Measurements from ENCODE around the gene VHLL. TPM values are rescaled to one million over a fixed set of nuclear protein-coding genes. Genes with fewer than 3 reads are reported as not detected.

VHLL gene
- total and polyA plus RNA-seq, 10 of the 15 experiments (the other 5 are each of a cell fraction or from before 2014, with no cell fraction given): 0.23 TPM; not detected in 9

- RAD21 ChIA-PET (ENCODE audit: unreplicated experiment): interaction anchor here (0.5 to 1.0 kb wide), 3 partner anchors 55 to 719 kb away, joined by 3 to 5 read pairs (median 3); partner anchors contain the start of gene SMG5
- peak; percentile 99 for FAIRE-seq
- intact Hi-C loops (cut with micrococcal nuclease; ENCODE audit: unreplicated experiment): no loop called here
- no peak for TF ChIP-seq SPI1 (IDR thresholded peaks at IDR 0.05; ENCODE audit: borderline replicate concordance, insufficient read depth, low read depth, low read length)
- TF ChIP-seq IKZF2 (IDR thresholded peaks at IDR 0.05): peak; percentile 81 to 86; a peak in 3 of 4 replicates
- peak; percentile 87 for TF ChIP-seq CREM (IDR thresholded peaks at IDR 0.05; ENCODE audit: low read depth)
- peak; percentile 71; the same call in 1 of the 2 replicates for TF ChIP-seq TBL1XR1 (IDR thresholded peaks at IDR 0.05; ENCODE audit: low read depth, low read length)
- no peak for TF ChIP-seq YBX1 (IDR thresholded peaks at IDR 0.05)
- TF ChIP-seq SREBF2 (IDR thresholded peaks at IDR 0.05; ENCODE audit: low read length): 0 out of 2 replicates have a peak, but pooled peaks have one; percentile 20
- TF ChIP-seq NBN (IDR thresholded peaks at IDR 0.05): peak; percentile 79; the same call in 1 of the 2 replicates
- TF ChIP-seq WRNIP1 (IDR thresholded peaks at IDR 0.05; ENCODE audit: borderline replicate concordance, low read depth, low read length): peak; percentile 76; the same call in 1 of the 2 replicates
- no peak for TF ChIP-seq MTA3 (IDR thresholded peaks at IDR 0.05; ENCODE audit: borderline replicate concordance, low read length)
- no peak for TF ChIP-seq SUPT20H (IDR thresholded peaks at IDR 0.05; ENCODE audit: borderline replicate concordance, control insufficient read depth, low read depth, low read length)
- TF ChIP-seq RFX5 (IDR thresholded peaks at IDR 0.05; ENCODE audit: low read depth, low read length): peak; percentile 69; the same call in 1 of the 2 replicates
- TF ChIP-seq E2F8 (IDR thresholded peaks at IDR 0.05; ENCODE audit: low read depth, partially characterized antibody): no peak
- no peak for TF ChIP-seq BMI1 (IDR thresholded peaks at IDR 0.05; ENCODE audit: borderline replicate concordance)
- TF ChIP-seq MYB (IDR thresholded peaks at IDR 0.05; ENCODE audit: borderline replicate concordance, low read depth, low read length): peak; percentile 78; the same call in 1 of the 2 replicates
- peak; percentile 37; the same call in 1 of the 2 replicates for TF ChIP-seq STAT3 (IDR thresholded peaks at IDR 0.05; ENCODE audit: low read depth, low read length)
- TF ChIP-seq JUNB (IDR thresholded peaks at IDR 0.05): no peak
- peak; percentile 81 for TF ChIP-seq RELA (IDR thresholded peaks at IDR 0.05; ENCODE audit: borderline replicate concordance, partially characterized antibody)
- peak; percentile 76 for TF ChIP-seq GABPA (IDR thresholded peaks at IDR 0.05; ENCODE audit: low read depth)
- TF ChIP-seq TAF1 (IDR thresholded peaks at IDR 0.05; ENCODE audit: borderline replicate concordance, low read depth, low read length): peak; percentile 85
- no peak for TF ChIP-seq SMC3 (IDR thresholded peaks at IDR 0.05; ENCODE audit: borderline replicate concordance, low read length)
- TF ChIP-seq IKZF1 (conservative IDR thresholded peaks at IDR 0.05): peak; percentile 95
- TF ChIP-seq HDAC2 (IDR thresholded peaks at IDR 0.05): no peak
Observed at GRCh38 chr1:156338180-156338976, 39.3 kb upstream of the VHLL start, which contains the start of the genes CCT3 and TSACC. Gene CCT3 (minus strand): TSS chr1:156338292. CDS start chr1:156338184, 108 bp downstream. Gene TSACC (plus strand): TSS chr1:156338526. CDS start chr1:156339758, 1,232 bp downstream.

More at GRCh38 chr1:156338180-156338976, 39.3 kb upstream of the VHLL start, which contains the start of the genes CCT3 and TSACC:
- CTCF ChIA-PET: interaction anchor here (0.6 to 2.2 kb wide), 8 partner anchors 19 to 321 kb away, joined by 3 to 10 read pairs (median 4); no protein-coding TSS in a partner anchor
- Histone ChIP-seq H4K20me1 (ENCODE audit: control insufficient read depth, insufficient read depth) (no peaks in the 10 kb centered on the region), H3K4me2 (ENCODE audit: control insufficient read depth, insufficient read depth) (peak within 1 kb of the TSS; percentile 94), H3K27me3 (replicated peaks in 1 of 2; ENCODE audit: control insufficient read depth in 2 of 2, insufficient read depth in 2 of 2, low read length in 1 of 2) (no peaks in the 10 kb centered on the region), H3K4me1 (ENCODE audit: control insufficient read depth, insufficient read depth, low read length) (no peaks in the 10 kb centered on the region), H3K79me2 (ENCODE audit: control insufficient read depth, insufficient read depth, low read length) (peaks cover 38% of the 10 kb centered on the region), H2AFZ (ENCODE audit: control insufficient read depth, low read depth, low read length) (peak within 1 kb of the TSS; percentile 94), H3K36me3 (ENCODE audit: control insufficient read depth in 2 of 2, insufficient read depth in 2 of 2, low read length in 1 of 2) (peaks cover 0 to 20% of the 10 kb centered on the region in 2 experiments; a peak in 3 of 4 replicates), H3K4me3 (peak within 1 kb of the TSS; percentile 96), H3K9me3 (replicated peaks; ENCODE audit: control insufficient read depth, insufficient read depth, low read length) (no peaks in the 10 kb centered on the region), H3K9ac (ENCODE audit: control insufficient read depth, insufficient read depth, low read length) (peak within 1 kb of the TSS; percentile 81), H3K27ac (ENCODE audit: control insufficient read depth, insufficient read depth) (peak within 1 kb of the TSS; percentile 76)
- peak; percentile 96 for ATAC-seq
- WGBS (ENCODE audit: insufficient coverage, insufficient replicate concordance, low lambda C conversion rate, missing lambda C conversion rate): under 1% methylated on average over 47 of the region's 47 CpGs
- in situ Hi-C loops (cut with MboI): no loop called here
- POLR2A ChIA-PET: interaction anchor here (0.7 to 1.1 kb wide), 7 partner anchors 55 to 402 kb away, joined by 3 to 6 read pairs (median 3); partner anchors contain the start of genes MRPL24, PMF1 and SMG5
- SMC1A ChIA-PET (ENCODE audit: uncharacterized antibody, unreplicated experiment): interaction anchor here (0.6 to 1.0 kb wide), 3 partner anchors 12 to 291 kb away, joined by 3 to 4 read pairs (median 4); no protein-coding TSS in a partner anchor
- peak; percentile 100 for DNase-seq (ENCODE audit: low read depth, low spot score)
- no TSS peak for BruUV-seq (replicated peaks)

Data from GM12878 (cell line).